Natural killer cell (primary cell): ENCODE measurements around the gene C1QTNF6. TPM values are rescaled to one million over a fixed set of nuclear protein-coding genes. Genes with fewer than 3 reads are reported as not detected.
A peak's percentile ranks its signal among the peaks of the same experiment; 100 is the strongest.

ENCODE experiments used
- ATAC-seq, 3 donors: fragments of 150-1000 bp in 2 of 3; fragments of 200-7000 bp in 1 of 3; cut with Tn5 transposase; 1 replicate in 1 of 3; 2 replicates in 2 of 3; pipeline ENCODE4 v1.10.0; 2021; ENCODE audit warnings: mild to moderate bottlenecking in 2 of 3, moderate library complexity in 2 of 3
- DNase-seq, 2 donors: peaks; one replicate each; pipeline versions ENCODE4 v3.0.0 to v3.0.0-alpha.2; 2013 to 2021; ENCODE audit warnings: mixed read lengths in 1 of 2
- H3K27ac ChIP-seq: one replicate; pipeline ENCODE4 v1.5.1; 2013; ENCODE audit warnings: mild to moderate bottlenecking, low read length
- H3K27me3 ChIP-seq: one replicate; pipeline ENCODE4 v1.6.1; 2013; ENCODE audit warnings: low read length; ENCODE audit not compliant: control insufficient read depth, insufficient read depth
- H3K36me3 ChIP-seq: one replicate; pipeline ENCODE4 v1.6.1; 2013; ENCODE audit warnings: low read length; ENCODE audit not compliant: control insufficient read depth, insufficient read depth
- H3K4me1 ChIP-seq: one replicate; pipeline ENCODE4 v1.6.1; 2013; ENCODE audit warnings: low read length; ENCODE audit not compliant: control insufficient read depth, insufficient read depth
- H3K4me3 ChIP-seq: one replicate; pipeline ENCODE4 v1.5.1; 2013; ENCODE audit warnings: low read length
- H3K9me3 ChIP-seq: one replicate; pipeline ENCODE4 v1.6.1; 2013; ENCODE audit warnings: low read length; ENCODE audit not compliant: control insufficient read depth, insufficient read depth
- H3K27ac Mint-ChIP-seq, 2 donors: one replicate each; pipeline ENCODE4 v1.8.0; 2022; ENCODE audit warnings: mild to moderate bottlenecking in 2 of 2, mixed read lengths in 2 of 2, moderate library complexity in 1 of 2
- H3K27me3 Mint-ChIP-seq, 2 donors: one replicate each; pipeline ENCODE4 v1.8.0; 2022; ENCODE audit warnings: low read depth in 2 of 2, mixed read lengths in 2 of 2
- H3K36me3 Mint-ChIP-seq: one replicate; pipeline ENCODE4 v1.8.0; 2022; ENCODE audit warnings: mixed read lengths
- H3K4me1 Mint-ChIP-seq, 2 donors: one replicate each; pipeline ENCODE4 v1.8.0; 2022; ENCODE audit warnings: mixed read lengths in 2 of 2
- H3K4me3 Mint-ChIP-seq: one replicate; pipeline ENCODE4 v1.8.0; 2022; ENCODE audit warnings: mild to moderate bottlenecking, moderate library complexity, mixed read lengths
- H3K9me3 Mint-ChIP-seq, 2 donors: one replicate each; pipeline ENCODE4 v1.8.0; 2022; ENCODE audit warnings: mixed read lengths in 2 of 2
- CTCF ChIP-seq: fragments of 200-600 bp; IDR thresholded peaks from one replicate; pipeline ENCODE4 v1.8.0; 2022; ENCODE audit warnings: antibody characterized with exemption
- whole genome bisulfite sequencing: methylation state at CpG from one replicate; pipeline ENCODE4 v1.1.7; 2013; ENCODE audit warnings: missing lambda C conversion rate; ENCODE audit not compliant: insufficient coverage; 5-methylcytosine and 5-hydroxymethylcytosine counted together
- intact Hi-C: fragments of 100-400 bp; cut with micrococcal nuclease; formaldehyde crosslinking; loops from one replicate; pipeline ENCODE4 v1.14.2; 2022
- total RNA-seq, 4 donors: library from RNA; stranded (reverse); fragments of 120-200 nt in 1 of 4; gene quantifications; one replicate each; pipeline versions ENCODE4 v1.2.3 to v1.2.4, GENCODE V29; 2013 to 2022

C1QTNF6 gene
- total RNA-seq, 3 donors from 2014 or later (not counting 1 experiment from before 2014, with no cell fraction given) = 6.0 to 10.3 (median 6.7) TPM

GRCh38 chr22:37176464-37177061 is 11.5 kb downstream of the C1QTNF6 start:
- intact Hi-C loops = no loop called here
- peak in 1 of 2 donors; percentile 32 for DNase-seq
- Histone ChIP-seq H3K27me3 (no peaks in the 10 kb centered on the region), H3K4me1 (peaks cover 37% of the 10 kb centered on the region), H3K4me3 (no peak overlapping the region), H3K36me3 (no peaks in the 10 kb centered on the region), H3K9me3 (no peaks in the 10 kb centered on the region), H3K27ac (peak overlapping the region; percentile 5)
- ATAC-seq = peak; percentile 56 to 82 (median 80)
- 22% methylated on average over 23 of the region's 23 CpGs for WGBS
- H3K4me3 Mint-ChIP-seq = peak overlapping the region; percentile 68
- H3K4me1 Mint-ChIP-seq = peaks cover 21 to 34% of the 10 kb centered on the region in 2 donors
- no peak for TF ChIP-seq CTCF
- H3K27ac Mint-ChIP-seq = peak overlapping the region in 1 of 2 donors; percentile 88
- H3K36me3 Mint-ChIP-seq = no peaks in the 10 kb centered on the region
- peaks cover 0 to 4% of the 10 kb centered on the region in 2 donors for H3K27me3 Mint-ChIP-seq
- H3K9me3 Mint-ChIP-seq = no peaks in the 10 kb centered on the region

- Mint-ChIP-seq H3K4me3 (no peak overlapping the region), H3K9me3 (no peaks in the 10 kb centered on the region), H3K27me3 (peaks cover 0 to 4% of the 10 kb centered on the region in 2 donors), H3K27ac (peak overlapping the region in 1 of 2 donors; percentile 88), H3K36me3 (no peaks in the 10 kb centered on the region), H3K4me1 (peaks cover 21 to 34% of the 10 kb centered on the region in 2 donors)
- H3K4me1 ChIP-seq = peaks cover 39% of the 10 kb centered on the region
- H3K27ac ChIP-seq = no peak overlapping the region
- TF ChIP-seq CTCF = no peak
- no peak overlapping the region for H3K4me3 ChIP-seq
- WGBS = 87% methylated on average over 17 of the region's 18 CpGs
- DNase-seq (no peak), ATAC-seq (no peak)
- no peaks in the 10 kb centered on the region for H3K36me3 ChIP-seq
- intact Hi-C loops = no loop called here
- H3K9me3 ChIP-seq = no peaks in the 10 kb centered on the region
- H3K27me3 ChIP-seq = no peaks in the 10 kb centered on the region
These were observed 12.4 kb downstream of the C1QTNF6 start for GRCh38 chr22:37175414-37176281.

GRCh38 chr22:37174964-37175363 is 13.1 kb downstream of the C1QTNF6 start:
- 93% methylated on average over 9 of the region's 9 CpGs for WGBS
- peak in 1 of 2 donors; percentile 7 for DNase-seq
- H3K9me3 Mint-ChIP-seq = no peaks in the 10 kb centered on the region
- Histone ChIP-seq H3K36me3 (no peaks in the 10 kb centered on the region), H3K4me3 (no peak overlapping the region), H3K9me3 (no peaks in the 10 kb centered on the region), H3K27ac (no peak overlapping the region), H3K4me1 (peaks cover 46% of the 10 kb centered on the region), H3K27me3 (no peaks in the 10 kb centered on the region)
- no peak overlapping the region for H3K4me3 Mint-ChIP-seq
- intact Hi-C loops = no loop called here
- H3K27me3 Mint-ChIP-seq = peaks cover 0 to 4% of the 10 kb centered on the region in 2 donors
- ATAC-seq = no peak
- peaks cover 25 to 32% of the 10 kb centered on the region in 2 donors for H3K4me1 Mint-ChIP-seq
- TF ChIP-seq CTCF = no peak
- no peaks in the 10 kb centered on the region for H3K36me3 Mint-ChIP-seq
- no peak overlapping the region for H3K27ac Mint-ChIP-seq
